Measurements from ENCODE around the gene SNX5. TPM values are rescaled to one million over a fixed set of nuclear protein-coding genes. Genes with fewer than 3 reads are reported as not detected.

Gene SNX5
- 29.2 TPM for total RNA-seq

DNA sequence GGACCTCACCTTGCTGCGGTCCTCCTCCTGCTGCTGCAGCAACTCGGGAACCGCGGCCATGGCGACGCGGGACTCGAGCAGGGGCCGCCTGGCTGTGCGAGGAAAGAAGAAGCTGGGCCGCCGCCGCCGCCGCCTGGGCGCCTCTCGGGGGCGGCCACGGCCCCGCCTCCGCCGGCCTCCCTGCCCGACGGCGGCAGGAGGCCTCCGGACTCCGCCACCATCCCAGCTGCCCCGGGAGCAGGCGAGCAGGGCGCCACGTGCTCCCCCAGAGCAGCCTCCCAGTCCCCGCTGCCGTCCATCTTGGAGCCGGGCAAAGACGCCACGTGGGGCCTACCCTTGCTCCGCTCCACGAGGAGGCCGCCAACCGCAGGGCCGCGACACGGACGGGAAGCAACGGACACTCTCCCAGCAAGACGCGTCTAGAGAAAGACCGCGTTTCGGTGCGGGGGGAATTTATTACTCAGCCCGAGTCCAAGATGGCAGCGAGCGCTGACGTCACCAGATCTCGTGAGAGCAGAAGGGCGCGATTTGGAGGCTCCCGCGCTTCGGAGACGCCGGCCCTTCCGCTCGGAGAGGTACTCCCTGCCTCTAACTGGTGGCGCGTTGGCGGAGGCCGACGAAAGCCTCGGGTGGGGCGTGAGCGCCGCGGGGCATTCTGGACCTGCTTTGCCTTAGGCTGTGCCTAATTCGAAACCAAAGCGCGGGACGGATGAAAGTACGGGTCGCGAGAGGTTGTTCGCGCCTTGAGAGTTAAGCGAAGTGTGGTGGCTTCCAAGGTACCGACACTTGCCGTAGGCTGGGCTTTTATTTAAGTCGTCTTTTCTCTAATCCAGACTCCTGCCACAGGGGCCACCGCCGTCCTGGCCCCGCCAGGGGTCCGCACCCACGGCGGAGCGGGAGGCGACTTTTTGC lies at the start of gene SNX5, which contains the start of gene MGME1:
Gene SNX5, minus strand, starts transcription at position 429 of the 912 bp plus-strand sequence. Its CDS starts 369 bp downstream, at position 60.
Gene MGME1, plus strand, starts transcription at position 653 of the 912 bp plus-strand sequence. CDS start 842 bp downstream, outside the sequence.
- ATAC-seq (peak; percentile 90), DNase-seq (ENCODE audit: low spot score) (peak; percentile 100)

DNA sequence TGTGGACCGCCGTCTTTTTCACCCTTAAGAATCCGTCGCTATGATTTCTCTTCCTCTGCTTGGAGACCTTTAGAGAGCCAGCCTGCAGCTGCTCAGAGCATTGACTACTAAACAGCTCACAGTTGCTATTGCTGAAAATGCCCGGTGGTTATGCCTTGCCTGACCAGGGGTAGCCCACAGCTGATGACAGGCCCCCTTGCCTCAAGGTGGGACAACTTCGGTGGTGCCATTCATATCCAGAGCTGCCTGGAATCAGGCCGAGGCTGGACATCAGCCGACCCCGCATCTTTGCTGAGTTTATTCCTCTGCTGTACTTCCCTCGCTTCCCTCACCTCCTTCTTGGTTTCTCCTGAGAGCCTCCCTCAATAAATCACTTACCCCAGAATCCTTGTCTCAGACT lies 49.5 kb upstream of the SNX5 start:
- DNase-seq (ENCODE audit: low spot score) (no peak), ATAC-seq (no peak)

DNA sequence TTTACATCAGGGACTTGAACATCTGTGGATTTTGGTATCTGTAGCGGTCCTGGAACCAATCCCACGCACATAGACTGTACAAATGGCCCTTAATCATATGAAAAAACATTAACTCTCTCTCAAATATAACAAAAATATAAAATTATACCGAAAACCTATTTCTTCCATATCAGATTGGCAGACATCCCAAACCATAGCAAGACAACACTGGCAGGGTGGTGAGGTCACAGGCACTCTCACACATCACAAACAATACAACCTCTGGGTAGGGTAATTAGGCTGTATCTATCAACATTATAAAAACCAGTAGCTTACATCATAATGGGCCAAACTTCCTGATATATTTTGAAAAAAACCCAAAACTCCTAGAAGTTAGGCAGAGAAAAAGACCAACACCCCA lies 48.2 kb upstream of the SNX5 start:
- DNase-seq (ENCODE audit: low spot score) (no peak), ATAC-seq (no peak)

DNA sequence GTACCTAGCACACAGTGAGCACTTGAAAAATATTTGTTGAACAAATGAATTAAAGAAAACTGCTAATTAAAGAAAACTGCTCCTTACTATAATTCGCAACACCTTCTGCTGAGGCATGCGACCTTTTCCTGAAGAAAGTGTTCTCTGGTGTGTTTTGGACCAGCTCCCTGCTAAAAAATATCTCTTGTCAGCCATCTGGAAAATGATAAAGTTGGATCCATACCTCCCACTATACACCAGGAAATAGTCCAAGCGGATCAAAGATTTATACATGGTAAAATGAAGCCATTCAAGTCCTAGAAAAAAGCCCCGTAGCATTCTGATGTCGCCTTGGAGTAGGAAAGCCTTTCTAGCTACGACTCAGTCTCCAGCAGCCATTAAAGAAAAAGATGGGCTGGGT lies 45.8 kb upstream of the SNX5 start:
- no peak for DNase-seq (ENCODE audit: low spot score)
- ATAC-seq, result no peak

DNA sequence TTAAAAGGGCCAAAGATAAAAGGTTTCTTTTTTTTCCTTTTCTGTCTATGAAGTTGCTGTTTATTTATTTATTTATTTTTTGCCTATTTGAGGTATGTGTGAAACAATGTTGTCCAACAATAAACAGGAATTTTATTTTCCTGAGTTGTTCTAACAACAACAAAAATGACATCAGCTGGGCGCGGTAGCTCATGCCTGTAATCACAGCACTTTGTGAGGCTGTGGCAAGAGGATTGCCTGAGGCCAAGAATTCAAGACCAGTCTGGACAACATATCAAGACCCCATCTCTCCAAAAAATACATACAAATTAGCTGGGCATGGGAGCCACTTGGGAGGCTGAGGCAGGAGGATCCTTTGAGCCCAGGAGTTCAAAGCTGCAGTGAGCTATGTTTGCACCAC lies 44.3 kb upstream of the SNX5 start:
- DNase-seq (ENCODE audit: low spot score) (no peak), ATAC-seq (no peak)

DNA sequence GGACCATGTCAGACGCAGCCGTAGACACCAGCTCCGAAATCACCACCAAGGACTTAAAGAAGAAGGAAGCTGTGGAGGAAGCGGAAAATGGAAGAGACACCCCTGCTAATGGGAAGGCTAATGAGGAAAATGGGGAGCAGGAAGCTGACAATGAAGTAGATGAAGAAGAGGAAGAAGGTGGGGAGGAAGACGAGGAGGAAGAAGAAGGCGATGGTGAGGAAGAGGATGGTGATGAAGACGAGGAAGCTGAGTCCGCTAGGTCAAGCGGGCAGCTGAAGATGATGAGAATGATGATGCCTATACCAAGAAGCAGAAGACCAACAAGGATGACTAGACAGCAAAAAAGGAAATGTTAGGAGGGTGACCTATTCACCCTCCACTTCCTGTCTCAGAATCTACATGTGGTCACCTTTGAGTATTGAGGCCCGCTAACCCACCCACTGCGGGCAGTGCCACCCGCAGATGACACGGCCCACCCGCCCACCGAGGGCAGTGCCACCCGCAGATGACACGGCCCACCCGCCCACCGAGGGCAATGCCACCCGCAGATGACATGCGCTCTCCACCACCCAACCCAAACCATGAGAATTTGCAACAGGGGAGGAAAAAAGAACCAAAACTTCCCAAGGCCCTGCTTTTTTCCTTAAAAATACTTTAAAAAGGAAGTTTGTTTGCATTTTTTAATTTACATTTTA lies 43.5 kb upstream of the SNX5 start:
- DNase-seq (ENCODE audit: low spot score), result no peak
- ATAC-seq, result no peak

DNA sequence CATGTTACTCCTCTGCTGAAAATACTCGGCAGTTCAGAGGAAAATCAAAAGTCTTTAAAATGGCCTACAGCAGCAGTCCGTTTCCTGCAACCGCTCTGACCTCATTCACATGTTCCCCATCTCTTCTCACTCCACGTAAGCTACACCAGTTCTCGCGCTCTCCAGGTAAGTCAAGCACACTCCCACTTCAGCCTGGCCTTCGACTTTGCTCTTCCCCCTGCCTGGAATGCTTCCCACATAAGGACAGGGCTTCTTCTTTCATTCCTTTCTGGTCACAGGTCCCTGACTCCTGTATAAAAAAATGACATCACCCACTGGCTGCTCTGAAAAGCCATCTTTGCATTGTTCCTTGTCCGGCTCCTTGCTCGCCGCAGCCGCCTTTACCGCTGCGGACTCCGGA lies 42.9 kb upstream of the SNX5 start:
- DNase-seq (ENCODE audit: low spot score) (no peak), ATAC-seq (no peak)

DNA sequence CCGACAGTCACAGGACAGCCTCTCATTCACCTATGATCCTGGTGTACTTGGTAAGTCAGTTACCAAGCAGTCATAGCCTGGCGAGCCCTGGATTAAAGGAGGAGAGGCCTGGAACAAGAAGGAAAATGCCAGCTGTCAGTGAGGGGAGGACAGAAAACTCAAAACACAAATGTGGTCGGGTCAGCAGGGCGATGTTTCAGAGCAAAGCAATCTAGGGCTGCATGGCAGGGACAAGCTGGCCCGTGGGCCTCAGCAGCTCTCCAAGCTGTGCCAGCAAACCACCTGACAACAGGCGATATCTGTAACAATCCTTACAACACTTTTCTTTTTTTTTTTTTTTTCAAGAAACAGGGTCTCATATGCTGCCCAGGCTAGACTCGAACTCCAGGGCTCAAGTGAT lies 40.5 kb upstream of the SNX5 start:
- DNase-seq (ENCODE audit: low spot score) (no peak), ATAC-seq (no peak)

DNA sequence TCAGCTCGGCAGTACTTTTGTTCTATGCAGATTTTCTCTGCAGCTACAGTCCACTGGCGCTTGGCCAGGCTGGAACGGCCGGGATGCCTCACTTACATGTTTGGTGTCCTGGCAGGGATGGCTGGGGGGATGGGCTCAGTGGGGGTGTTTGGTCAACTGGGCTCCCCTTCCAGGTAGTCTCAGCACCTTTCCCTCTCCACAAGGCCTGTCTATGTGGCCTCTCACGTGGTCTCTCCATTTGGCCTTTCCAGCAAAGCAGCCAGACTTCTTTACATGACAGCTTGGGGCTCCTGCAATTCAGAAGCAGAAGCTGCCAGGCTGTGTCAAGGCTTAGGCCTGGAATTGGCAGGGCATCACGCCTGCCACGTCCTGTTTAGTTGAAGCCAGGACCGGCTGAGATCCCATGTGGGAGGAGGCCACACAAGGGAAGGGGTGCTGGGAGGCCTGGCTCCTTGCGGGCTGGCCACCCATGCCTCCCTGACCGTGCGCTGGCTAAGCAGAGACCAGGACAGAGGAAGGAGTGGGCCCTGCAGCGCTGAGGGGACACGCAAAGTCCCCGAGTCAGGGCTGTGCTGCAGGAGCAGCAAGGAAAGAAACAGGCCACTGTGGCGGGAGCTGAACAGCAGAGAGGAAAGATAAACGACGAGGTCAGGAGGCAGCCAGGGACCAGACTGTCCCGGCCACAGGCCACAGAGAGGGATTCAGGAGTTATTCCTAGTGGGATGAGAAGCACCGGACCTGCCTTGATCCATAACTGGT lies 39.1 kb upstream of the SNX5 start:
- ATAC-seq, result peak; percentile 70
- DNase-seq (ENCODE audit: low spot score), result peak; percentile 62

DNA sequence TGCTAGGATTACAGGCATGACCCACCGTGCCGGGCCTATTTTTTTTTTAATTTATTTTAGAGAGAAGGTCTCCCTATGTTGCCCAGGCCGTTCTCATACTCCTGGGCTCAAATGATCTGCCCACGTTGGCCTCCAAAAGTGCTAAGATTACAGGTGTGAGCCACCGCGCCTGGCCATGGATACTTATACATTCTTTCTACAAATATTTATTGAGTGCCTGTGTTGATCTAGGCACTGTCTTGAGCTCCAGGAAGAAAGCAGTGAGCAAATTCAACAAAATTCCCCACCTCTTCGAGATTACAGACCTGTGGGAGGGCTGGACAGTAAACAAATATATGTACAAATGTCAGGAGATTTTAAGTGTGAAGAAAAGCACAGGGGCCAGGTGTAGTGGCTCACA lies 38.1 kb upstream of the SNX5 start:
- DNase-seq (ENCODE audit: low spot score), result no peak
- no peak for ATAC-seq

DNA sequence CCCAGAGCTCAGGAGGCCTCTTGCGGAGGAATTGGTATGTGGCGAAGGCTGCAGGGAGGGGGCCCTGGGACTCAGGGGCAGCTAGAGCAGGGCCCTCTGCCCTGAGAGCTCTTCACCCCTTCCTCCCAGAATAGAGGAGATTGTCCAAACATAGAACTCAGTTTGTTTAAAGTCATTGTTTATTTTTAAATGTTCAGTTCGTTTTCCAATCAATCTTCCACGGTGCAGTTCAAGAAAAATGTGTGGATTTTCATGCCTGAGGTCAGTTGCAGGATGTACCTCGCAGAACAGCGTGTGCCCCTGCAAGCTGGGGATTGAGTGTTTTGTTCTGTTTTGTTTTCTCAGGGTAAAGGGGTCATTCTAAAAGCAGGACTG lies 37.4 kb upstream of the SNX5 start:
- no peak for DNase-seq (ENCODE audit: low spot score)
- ATAC-seq, result no peak

DNA sequence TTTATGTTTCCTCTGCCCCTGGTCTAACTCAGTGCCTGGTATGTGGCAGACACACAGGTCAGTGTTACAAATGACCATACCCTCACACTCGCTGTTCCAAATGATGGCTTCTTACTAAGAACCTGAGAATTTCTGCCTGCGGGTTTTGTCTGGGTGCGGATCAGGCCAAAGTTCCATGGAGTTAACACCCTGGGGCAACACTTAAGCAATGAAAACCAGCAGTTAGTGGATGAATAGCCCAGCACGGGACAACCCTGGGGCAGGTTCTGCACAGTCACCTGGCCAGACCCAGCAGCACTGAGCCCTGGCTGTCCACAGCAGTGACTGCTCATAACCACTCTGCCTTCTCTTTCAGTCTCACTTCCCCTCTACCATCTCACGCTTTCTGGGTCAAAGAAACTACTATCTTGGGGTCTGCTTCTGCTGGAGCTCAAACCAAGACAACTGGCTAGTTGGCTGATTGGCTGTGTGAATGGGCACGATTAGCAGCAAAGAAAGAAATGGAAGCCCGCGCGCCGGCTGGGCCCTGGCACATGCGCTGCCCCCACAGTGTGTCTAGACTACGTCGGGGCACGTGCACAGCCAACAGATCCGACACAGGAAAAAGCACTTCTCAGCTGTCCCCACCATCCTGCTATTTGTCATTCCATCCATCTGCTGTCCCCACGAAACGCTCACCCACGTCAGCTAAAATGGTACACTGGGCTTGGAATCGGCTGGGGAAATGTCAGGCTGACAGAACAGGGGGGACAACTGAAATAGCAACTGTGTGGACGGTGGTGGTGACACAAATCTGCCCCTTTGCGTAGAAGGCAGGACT lies 36.8 kb upstream of the SNX5 start:
- DNase-seq (ENCODE audit: low spot score), result no peak
- no peak for ATAC-seq

DNA sequence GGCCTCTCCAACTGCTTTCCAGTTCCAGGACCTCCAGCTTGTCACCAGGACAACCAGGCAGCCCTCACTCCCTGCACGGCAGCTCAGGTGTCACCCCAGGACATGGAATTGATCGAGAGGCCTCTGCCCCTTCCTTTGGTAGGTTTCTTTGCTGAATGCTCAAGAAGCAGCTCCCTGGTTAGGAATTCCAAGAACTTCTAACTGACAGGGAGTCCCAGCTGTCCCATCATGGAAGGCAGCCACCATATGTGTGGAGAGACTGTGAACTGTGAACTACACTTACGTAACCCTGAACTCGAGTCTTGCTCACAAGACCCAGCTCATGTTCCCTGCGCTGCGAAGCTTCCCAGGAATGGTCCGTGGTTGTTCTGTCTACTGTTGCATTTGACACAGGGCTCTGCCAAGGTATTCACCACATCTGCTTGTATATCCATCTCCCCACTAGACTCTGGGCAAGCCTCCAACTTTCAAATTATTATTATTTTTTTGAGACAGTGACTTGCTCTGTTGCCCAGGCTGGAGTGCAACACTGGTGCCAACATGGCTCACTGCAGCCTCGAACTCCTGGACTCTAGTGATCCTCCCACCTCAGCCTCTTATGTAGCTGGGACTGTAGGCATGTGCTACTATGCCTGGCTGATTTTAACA lies 35.9 kb upstream of the SNX5 start:
- ATAC-seq, result no peak
- DNase-seq (ENCODE audit: low spot score), result no peak

DNA sequence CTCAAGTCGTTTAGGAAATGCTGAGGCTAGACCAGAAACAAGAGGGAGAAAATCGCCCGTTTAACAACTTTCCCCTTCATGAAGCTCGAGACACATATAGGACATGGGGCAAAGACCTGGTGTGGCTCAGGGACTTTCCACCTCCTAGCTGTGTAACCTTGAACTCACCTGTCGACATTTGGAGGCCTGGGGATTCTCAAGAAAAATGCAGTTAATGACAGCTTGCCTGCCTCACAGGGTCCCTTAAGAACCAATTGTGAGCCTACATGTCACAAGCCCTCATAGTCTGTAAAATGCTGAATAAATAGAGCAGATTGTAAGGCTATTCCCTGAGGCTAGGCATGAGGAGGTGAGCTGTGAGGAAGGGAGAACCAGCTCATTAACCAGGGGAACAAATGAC lies 35.3 kb upstream of the SNX5 start:
- no peak for ATAC-seq
- DNase-seq (ENCODE audit: low spot score), result no peak

DNA sequence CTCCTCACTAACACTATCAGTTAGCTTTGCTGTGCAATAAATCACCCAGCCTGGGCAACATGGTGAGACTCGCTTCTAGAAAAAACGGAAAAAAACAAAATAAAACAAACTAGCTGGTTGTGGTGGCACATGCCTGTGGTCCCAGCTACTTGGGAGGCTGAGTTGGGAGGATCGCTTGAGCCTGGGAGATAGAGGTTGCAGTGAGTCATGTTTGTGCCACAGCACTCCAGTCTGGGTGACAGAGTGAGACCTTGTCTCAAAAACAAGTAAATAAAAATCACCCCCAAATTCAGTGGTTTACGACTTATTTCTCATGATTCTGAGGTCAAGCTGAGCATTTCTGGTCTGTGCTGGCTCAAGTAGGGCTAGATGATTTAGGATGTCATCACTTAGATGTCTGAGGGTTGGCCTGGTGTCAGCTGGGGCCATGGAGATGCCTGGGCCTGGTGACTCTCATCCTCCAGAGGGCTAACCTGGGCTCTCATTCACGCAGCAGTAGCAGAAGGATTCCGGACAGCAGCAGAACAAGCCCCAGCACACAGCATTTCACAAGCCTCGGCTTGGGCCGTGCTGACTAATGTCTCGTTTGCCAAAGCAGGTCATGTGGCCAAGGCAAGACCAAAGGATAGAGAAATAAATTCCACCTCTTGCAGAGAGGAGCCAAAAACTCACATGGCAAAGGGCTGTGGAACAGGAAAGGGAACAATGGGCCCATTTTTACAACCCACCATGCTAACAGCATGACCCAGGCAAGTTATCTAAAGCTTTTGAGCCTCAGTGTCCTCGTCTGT lies 32.7 kb upstream of the SNX5 start:
- peak; percentile 98 for ATAC-seq
- DNase-seq (ENCODE audit: low spot score), result peak; percentile 87

DNA sequence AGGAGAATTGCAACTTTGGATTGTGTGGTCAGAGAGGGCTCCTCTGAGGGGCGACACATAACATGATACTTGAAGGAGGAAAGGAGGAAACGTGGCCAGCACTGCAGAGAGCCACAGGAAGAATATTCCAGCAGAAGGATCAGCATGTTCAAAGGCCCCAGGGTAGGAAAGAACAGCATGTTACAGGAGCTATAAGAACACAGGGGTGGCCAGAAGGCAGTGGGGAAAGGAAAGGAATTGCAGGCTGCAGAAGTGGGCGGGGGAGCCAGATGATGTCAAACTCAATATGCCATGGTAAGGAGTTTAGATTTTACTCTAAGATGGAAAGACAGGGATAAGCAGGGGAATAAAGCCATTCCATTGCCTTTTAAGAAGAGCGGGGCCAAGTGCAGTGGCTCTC lies 31.0 kb upstream of the SNX5 start:
- ATAC-seq, result no peak
- DNase-seq (ENCODE audit: low spot score), result no peak

DNA sequence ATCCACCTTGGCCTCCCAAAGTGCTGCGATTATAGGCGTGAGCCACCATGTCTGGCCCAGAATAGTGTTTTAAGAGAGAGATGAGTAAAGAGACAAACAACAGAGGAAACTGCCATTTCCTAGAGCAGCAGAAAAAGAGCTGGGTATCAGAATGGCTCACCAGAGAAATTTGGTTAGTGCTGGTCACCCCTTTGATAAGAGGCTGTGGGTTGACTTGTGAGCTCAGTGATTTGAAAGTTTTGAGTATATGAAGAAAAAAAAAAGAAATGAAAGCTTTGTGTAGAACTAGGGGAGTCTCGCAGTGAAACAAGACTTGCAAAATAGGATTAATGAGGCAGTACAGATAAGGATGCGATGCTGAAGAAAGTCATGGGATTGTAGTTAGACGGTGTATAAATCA lies 29.9 kb upstream of the SNX5 start:
- DNase-seq (ENCODE audit: low spot score), result no peak
- ATAC-seq, result no peak

DNA sequence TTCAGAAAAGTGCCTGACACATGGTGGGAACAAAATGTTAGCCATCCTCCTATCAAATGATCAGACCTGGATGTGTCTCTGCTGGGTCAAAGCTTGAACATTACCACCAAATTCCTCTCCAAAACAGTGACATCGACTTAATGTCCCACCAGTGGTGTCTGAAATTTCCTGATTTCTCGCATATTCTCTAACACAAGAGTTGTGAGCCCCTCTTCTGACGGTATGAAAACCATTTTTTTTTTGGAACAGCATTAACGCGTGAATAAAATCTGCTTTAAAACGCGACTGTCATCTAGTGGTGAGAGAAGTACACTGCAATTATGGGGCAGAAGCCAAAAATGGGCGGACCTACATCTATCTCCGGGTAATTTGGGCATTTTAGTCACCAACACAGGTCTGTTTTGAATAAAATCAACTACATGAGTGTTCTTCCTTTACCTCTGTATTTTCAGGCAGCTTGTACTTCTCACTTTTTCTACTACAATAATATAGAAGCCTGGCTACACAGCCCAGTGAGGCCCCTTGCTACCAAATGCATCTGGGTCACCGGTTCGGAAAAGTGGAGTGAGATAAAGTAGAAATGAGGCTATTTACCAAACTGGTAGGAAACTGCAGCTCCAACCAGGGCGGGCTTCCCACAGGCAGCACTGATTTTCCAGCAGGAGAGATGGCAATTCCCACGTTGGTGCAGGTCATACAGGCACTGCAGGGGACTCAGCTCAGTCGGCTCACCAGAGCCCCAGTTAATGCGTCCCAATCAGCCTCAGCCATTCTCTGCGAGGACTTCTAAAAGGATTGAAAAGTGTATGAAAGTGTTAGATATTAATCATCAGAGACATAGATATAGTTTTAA lies 27.6 kb upstream of the SNX5 start:
- ATAC-seq, result peak; percentile 96
- no peak for DNase-seq (ENCODE audit: low spot score)

All from left lobe of liver (tissue), 2 donors.